ENCODE results near the gene ASTN2. TPM values are rescaled to one million over a fixed set of nuclear protein-coding genes. Genes with fewer than 3 reads are reported as not detected.

Gene ASTN2
- total and polyA plus RNA-seq, 2 experiments from 2014 or later = 7.0 to 24.6 TPM

DNA sequence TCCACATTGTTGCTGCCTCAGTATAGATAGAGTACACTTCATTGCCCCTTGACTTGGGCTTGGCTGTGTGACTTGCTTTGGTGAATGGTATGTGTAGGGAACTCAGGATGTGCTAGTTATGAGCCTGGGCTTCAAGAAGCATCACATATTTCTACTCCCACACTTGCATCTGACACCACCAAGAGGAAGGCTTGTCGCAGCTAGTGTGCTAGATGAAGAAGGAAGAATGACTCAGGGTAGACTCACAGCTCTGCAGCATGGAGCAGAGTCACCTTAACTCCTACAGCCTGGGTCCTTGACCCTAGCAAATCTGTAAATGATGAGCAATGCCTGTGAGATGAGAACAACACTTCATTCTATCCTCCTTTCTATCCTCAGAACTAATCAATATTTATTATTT is 261.8 kb downstream of the ASTN2 start (continued):
- TF ChIP-seq EZH2phosphoT487 (IDR thresholded peaks at IDR 0.05; ENCODE audit: unreplicated experiment) (no peak), JUNB (IDR thresholded peaks at IDR 0.05; ENCODE audit: unreplicated experiment) (no peak), POLR2AphosphoS5 (IDR thresholded peaks at IDR 0.05; ENCODE audit: low read depth) (no peak)

DNA sequence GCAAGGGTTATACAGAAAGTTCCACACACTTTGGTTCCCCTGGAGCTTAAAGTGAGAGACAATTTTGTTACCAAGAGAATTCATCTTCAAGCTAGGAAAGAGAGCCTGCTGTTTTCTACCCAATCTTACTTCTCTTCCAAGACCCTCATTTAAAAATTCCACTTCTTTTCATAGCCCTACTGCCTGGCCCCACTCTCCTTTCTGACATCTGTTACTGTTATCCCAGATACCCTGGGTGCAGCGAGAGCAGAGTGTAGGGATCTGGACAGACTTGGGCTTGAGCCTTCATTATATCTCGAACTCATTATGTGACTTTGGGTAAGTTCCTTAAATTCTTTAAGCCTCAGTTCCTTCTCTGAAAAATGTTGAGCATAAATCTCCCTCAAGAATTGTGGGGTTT is 263.1 kb downstream of the ASTN2 start:
- H3K36me3 Mint-ChIP-seq (ENCODE audit: low read depth) = no peaks in the 10 kb centered on the region
- DNase-seq (ENCODE audit: low spot score) (no peak), ATAC-seq (no peak)
- Histone ChIP-seq H3K36me3 (ENCODE audit: insufficient read depth) (no peaks in the 10 kb centered on the region), H3K4me3 (no peak overlapping the region), H3K4me2 (no peak overlapping the region), H3K27ac (ENCODE audit: low read depth) (no peak overlapping the region), H3K79me2 (replicated peaks; ENCODE audit: insufficient read depth) (no peaks in the 10 kb centered on the region), H3K27me3 (ENCODE audit: insufficient read depth) (no peaks in the 10 kb centered on the region), H3F3A (replicated peaks; ENCODE audit: low read depth) (no peaks in the 10 kb centered on the region), H3K4me1 (ENCODE audit: insufficient read depth) (no peaks in the 10 kb centered on the region), H4K20me1 (replicated peaks; ENCODE audit: insufficient read depth) (no peaks in the 10 kb centered on the region), H3K9me2 (ENCODE audit: insufficient read depth) (0 out of 2 replicates have a peak, but pooled peaks cover 3% of the 10 kb centered on the region), H2AFZ (no peak overlapping the region)
- no peaks in the 10 kb centered on the region for H3K4me1 Mint-ChIP-seq
- H3K9me3 Mint-ChIP-seq = no peaks in the 10 kb centered on the region
- no peak overlapping the region for H3K27ac Mint-ChIP-seq
- no peaks in the 10 kb centered on the region for H3K27me3 Mint-ChIP-seq (ENCODE audit: insufficient read depth, low read depth, poor library complexity)
- TF ChIP-seq CTCF (conservative IDR thresholded peaks at IDR 0.05; ENCODE audit: low read depth in 2 of 2) (no peak), REST (IDR thresholded peaks at IDR 0.05; ENCODE audit: unreplicated experiment) (no peak), ZNF114 (CRISPR knock-in tag; IDR thresholded peaks at IDR 0.05) (no peak), JUNB (IDR thresholded peaks at IDR 0.05; ENCODE audit: unreplicated experiment) (no peak), POLR2AphosphoS5 (IDR thresholded peaks at IDR 0.05; ENCODE audit: low read depth) (no peak), EZH2 (IDR thresholded peaks at IDR 0.05; ENCODE audit: low read depth, unreplicated experiment) (no peak)
- TF ChIP-seq, protein P1, sequence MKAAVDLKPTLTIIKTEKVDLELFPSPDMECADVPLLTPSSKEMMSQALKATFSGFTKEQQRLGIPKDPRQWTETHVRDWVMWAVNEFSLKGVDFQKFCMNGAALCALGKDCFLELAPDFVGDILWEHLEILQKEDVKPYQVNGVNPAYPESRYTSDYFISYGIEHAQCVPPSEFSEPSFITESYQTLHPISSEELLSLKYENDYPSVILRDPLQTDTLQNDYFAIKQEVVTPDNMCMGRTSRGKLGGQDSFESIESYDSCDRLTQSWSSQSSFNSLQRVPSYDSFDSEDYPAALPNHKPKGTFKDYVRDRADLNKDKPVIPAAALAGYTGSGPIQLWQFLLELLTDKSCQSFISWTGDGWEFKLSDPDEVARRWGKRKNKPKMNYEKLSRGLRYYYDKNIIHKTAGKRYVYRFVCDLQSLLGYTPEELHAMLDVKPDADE (IDR thresholded peaks at IDR 0.05) = no peak
- H3K4me3 Mint-ChIP-seq = no peak overlapping the region

All from GM23338 (cell line).